H1 (cell line): ENCODE results near the gene TMEM236. TPM values are rescaled to one million over a fixed set of nuclear protein-coding genes. Genes with fewer than 3 reads are reported as not detected.

Experiments
- CTCF ChIA-PET: fragments of 300-600 bp; sonication (Branson Sonifier 250); formaldehyde crosslinking; loops from one replicate; lab custom pipeline; 2021; ENCODE audit not compliant: partially characterized antibody; lab: Charles Lee
- POLR2A ChIA-PET: fragments of 300-600 bp; sonication (Branson Sonifier 250); formaldehyde crosslinking; loops from one replicate; lab custom pipeline; 2021; ENCODE audit warnings: inconsistent platforms; ENCODE audit not compliant: partially characterized antibody; lab: Charles Lee
- DNase-seq, 2 experiments: peaks; one replicate each; pipeline versions ENCODE4 v3.0.0 to v3.0.0-alpha.2; 2010 to 2022; ENCODE audit warnings: low spot score in 2 of 2, low read depth in 1 of 2, mixed read lengths in 1 of 2
- FAIRE-seq: peaks from 2 replicates; lab custom pipeline; 2011; peaks lifted over from hg19 to GRCh38; lab: Jason Lieb, UNC
- H2AFZ ChIP-seq: 2 replicates; pipeline ENCODE4 v1.8.1; 2012; ENCODE audit warnings: low read length, inconsistent platforms
- H2AK5ac ChIP-seq: 2 replicates; pipeline ENCODE4 v1.6.1; 2013; ENCODE audit warnings: low read depth, low read length
- H2BK120ac ChIP-seq: replicated peaks from 2 replicates; pipeline ENCODE3; 2013; ENCODE audit warnings: low read depth, low read length, inconsistent platforms
- H2BK12ac ChIP-seq: 2 replicates; pipeline ENCODE4 v1.6.1; 2013; ENCODE audit warnings: low read depth, low read length
- H2BK15ac ChIP-seq: 2 replicates; pipeline ENCODE4 v1.6.1; 2013; ENCODE audit warnings: low read length
- H2BK20ac ChIP-seq: 2 replicates; pipeline ENCODE4 v1.6.1; 2013; ENCODE audit warnings: low read length
- H2BK5ac ChIP-seq: 2 replicates; pipeline ENCODE4 v1.6.1; 2013; ENCODE audit warnings: low read depth, low read length
- H3K14ac ChIP-seq: 2 replicates; pipeline ENCODE4 v1.6.1; 2013; ENCODE audit warnings: inconsistent platforms; ENCODE audit not compliant: insufficient read length
- H3K18ac ChIP-seq: 2 replicates; pipeline ENCODE4 v1.6.1; 2013; ENCODE audit warnings: low read length; ENCODE audit errors: extremely low read depth
- H3K23ac ChIP-seq: 2 replicates; pipeline ENCODE4 v1.6.1; 2013; ENCODE audit warnings: inconsistent platforms; ENCODE audit not compliant: insufficient read length
- H3K23me2 ChIP-seq: 2 replicates; pipeline ENCODE4 v1.6.1; 2013; ENCODE audit warnings: low read depth, low read length
- H3K27ac ChIP-seq: 2 replicates; pipeline ENCODE4 v1.6.1; 2011; ENCODE audit warnings: low read depth, low read length, inconsistent platforms
- H3K27me3 ChIP-seq, 4 experiments: replicated peaks in 1 of 4; 1 replicate in 1 of 4; 2 replicates in 3 of 4; pipeline versions ENCODE4 v1.6.1 to v1.8.1; 2011 to 2013; ENCODE audit warnings: low read length in 3 of 4, mild to moderate bottlenecking in 3 of 4, inconsistent platforms in 2 of 4, mixed read lengths in 2 of 4, moderate library complexity in 1 of 4; ENCODE audit not compliant: control insufficient read depth in 3 of 4, insufficient read depth in 3 of 4; ENCODE audit errors: extremely low read depth in 1 of 4
- H3K36me3 ChIP-seq, 4 experiments: 2 replicates each; pipeline versions ENCODE4 v1.6.1 to v1.8.1; 2011 to 2013; ENCODE audit warnings: mild to moderate bottlenecking in 4 of 4, low read length in 3 of 4, moderate library complexity in 2 of 4, control low read depth in 1 of 4, inconsistent platforms in 1 of 4; ENCODE audit not compliant: insufficient read depth in 4 of 4, control insufficient read depth in 2 of 4
- H3K4ac ChIP-seq: replicated peaks from 2 replicates; pipeline ENCODE3; 2013; ENCODE audit warnings: low read length, low read depth, mixed read lengths, inconsistent platforms; ENCODE audit not compliant: insufficient read length
- H3K4me1 ChIP-seq, 4 experiments: replicated peaks in 1 of 4; 1 replicate in 1 of 4; 2 replicates in 3 of 4; pipeline versions ENCODE4 v1.6.1 to v1.8.1; 2011 to 2013; ENCODE audit warnings: low read length in 3 of 4, inconsistent platforms in 2 of 4, mixed read lengths in 1 of 4; ENCODE audit not compliant: insufficient read depth in 4 of 4, control insufficient read depth in 3 of 4
- H3K4me2 ChIP-seq, 2 experiments: 2 replicates each; pipeline versions ENCODE4 v1.6.1 to v1.8.1; 2011 to 2013; ENCODE audit warnings: low read depth in 2 of 2, low read length in 2 of 2, control low read depth in 1 of 2, inconsistent platforms in 1 of 2, mild to moderate bottlenecking in 1 of 2; ENCODE audit not compliant: insufficient read depth in 1 of 2
- H3K4me3 ChIP-seq, 4 experiments: fragments of 200-600, 300-600 bp in 1 of 4; sonication (generic), shearing (Covaris generic), sonication (Bioruptor Twin) in 1 of 4; 2 replicates each; pipeline versions ENCODE4 v1.5.1 to v1.8.1; 2011 to 2016; ENCODE audit warnings: low read length in 4 of 4, low read depth in 3 of 4, control low read depth in 2 of 4, inconsistent platforms in 2 of 4, mild to moderate bottlenecking in 2 of 4, mixed read lengths in 1 of 4, moderate library complexity in 1 of 4; ENCODE audit not compliant: insufficient read depth in 2 of 4; ENCODE audit errors: extremely low read depth in 1 of 4
- H3K56ac ChIP-seq: replicated peaks from 2 replicates; pipeline ENCODE3; 2013; ENCODE audit warnings: low read depth, mild to moderate bottlenecking, mixed read lengths, low read length, inconsistent platforms; ENCODE audit not compliant: insufficient read length
- H3K79me1 ChIP-seq: 2 replicates; pipeline ENCODE4 v1.6.1; 2013; ENCODE audit warnings: low read depth, low read length, control low read depth
- H3K79me2 ChIP-seq, 2 experiments: 2 replicates each; pipeline versions ENCODE4 v1.6.1 to v1.8.1; 2012 to 2013; ENCODE audit warnings: low read length in 2 of 2, mild to moderate bottlenecking in 2 of 2, inconsistent platforms in 1 of 2; ENCODE audit not compliant: insufficient read depth in 2 of 2, control insufficient read depth in 1 of 2
- H3K9ac ChIP-seq, 4 experiments: replicated peaks in 1 of 4; 1 replicate in 1 of 4; 2 replicates in 3 of 4; pipeline versions ENCODE4 v1.6.1 to v1.8.1; 2011 to 2013; ENCODE audit warnings: low read depth in 3 of 4, low read length in 3 of 4, control low read depth in 2 of 4, mild to moderate bottlenecking in 2 of 4, moderate library complexity in 2 of 4, inconsistent platforms in 1 of 4; ENCODE audit errors: extremely low read depth in 1 of 4
- H3K9me3 ChIP-seq, 2 experiments: 2 replicates each; pipeline versions ENCODE4 v1.6.1 to v1.8.1; 2012 to 2013; ENCODE audit warnings: mild to moderate bottlenecking in 2 of 2, moderate library complexity in 2 of 2, control low read depth in 1 of 2, inconsistent platforms in 1 of 2, low read depth in 1 of 2, low read length in 1 of 2, mixed read lengths in 1 of 2; ENCODE audit not compliant: insufficient read depth in 2 of 2
- H4K20me1 ChIP-seq, 2 experiments: replicated peaks in 1 of 2; 2 replicates each; pipeline versions ENCODE3 to v1.8.1; 2011 to 2013; ENCODE audit warnings: inconsistent platforms in 2 of 2, low read length in 2 of 2, mild to moderate bottlenecking in 1 of 2; ENCODE audit not compliant: insufficient read depth in 2 of 2, control insufficient read depth in 1 of 2
- H4K5ac ChIP-seq: 2 replicates; pipeline ENCODE4 v1.6.1; 2013; ENCODE audit warnings: low read length, low read depth, mixed read lengths, inconsistent platforms; ENCODE audit not compliant: insufficient read length
- H4K8ac ChIP-seq: 2 replicates; pipeline ENCODE4 v1.8.0; 2013; ENCODE audit warnings: mild to moderate bottlenecking, moderate library complexity, low read length, inconsistent platforms; ENCODE audit not compliant: insufficient read depth; ENCODE audit errors: extremely low read depth
- H4K91ac ChIP-seq: replicated peaks from 2 replicates; pipeline ENCODE3; 2013; ENCODE audit warnings: low read length, mixed read lengths, inconsistent platforms; ENCODE audit not compliant: insufficient read length
- FOSL1 ChIP-seq: IDR thresholded peaks from 2 replicates; pipeline ENCODE4 v1.6.1; 2011; ENCODE audit warnings: mild to moderate bottlenecking, low read depth, low read length, moderate library complexity; ENCODE audit not compliant: insufficient read depth
- HDAC2 ChIP-seq, 2 experiments: fragments of 300-600 bp in 1 of 2; sonication (generic) in 1 of 2; IDR thresholded peaks; 2 replicates each; pipeline ENCODE4 v1.6.1; 2011 to 2012; ENCODE audit warnings: low read depth in 2 of 2, low read length in 2 of 2, mild to moderate bottlenecking in 2 of 2, moderate library complexity in 2 of 2, borderline replicate concordance in 1 of 2, inconsistent platforms in 1 of 2
- JUND ChIP-seq: IDR thresholded peaks from 2 replicates; pipeline ENCODE4 v1.6.1; 2011; ENCODE audit warnings: mild to moderate bottlenecking, improper control_type of control experiment, low read length
- MAFK ChIP-seq: IDR thresholded peaks from 2 replicates; pipeline ENCODE4 v1.6.1; 2012; ENCODE audit warnings: low read depth, mild to moderate bottlenecking, improper control_type of control experiment, low read length
- NRF1 ChIP-seq: IDR thresholded peaks from 2 replicates; pipeline ENCODE4 v1.6.1; 2011; ENCODE audit warnings: mild to moderate bottlenecking, low read depth, low read length, improper control_type of control experiment
- SRF ChIP-seq: IDR thresholded peaks from 2 replicates; pipeline ENCODE4 v1.6.1; 2011; ENCODE audit warnings: mild to moderate bottlenecking, low read depth, low read length, moderate library complexity
- TEAD4 ChIP-seq: IDR thresholded peaks from 2 replicates; pipeline ENCODE4 v1.6.1; 2012; ENCODE audit warnings: low read depth, low read length, inconsistent platforms, mixed read lengths
- YY1 ChIP-seq: IDR thresholded peaks from 2 replicates; pipeline ENCODE4 v1.6.1; 2011; ENCODE audit warnings: low read depth, mild to moderate bottlenecking, low read length
- WGBS, 2 experiments: shearing (Covaris generic) in 1 of 2; methylation state at CpG; one replicate each; pipeline versions ENCODE4 v1.1.6 to v1.1.7; 2013 to 2015; ENCODE audit warnings: low lambda C conversion rate in 2 of 2, mixed read lengths in 2 of 2, inconsistent platforms in 1 of 2, low coverage in 1 of 2, missing lambda C conversion rate in 1 of 2; ENCODE audit not compliant: insufficient replicate concordance in 2 of 2, insufficient coverage in 1 of 2, insufficient read length in 1 of 2; ENCODE audit errors: extremely low coverage in 1 of 2, missing lambda C conversion rate in 1 of 2; 5-methylcytosine and 5-hydroxymethylcytosine counted together
- polyA plus RNA-seq, 7 experiments: library from polyadenylated mRNA; depleted of rRNA in 3 of 7; stranded (reverse) in 5 of 7; unstranded in 2 of 7; fragments of >200 nt in 5 of 7; fragments of 200-250 nt in 2 of 7; gene quantifications; 1 replicate in 5 of 7; 2 replicates in 1 of 7; 4 replicates in 1 of 7; pipeline versions ENCODE4 v1.2.1 to v1.2.3, GENCODE V29; 2011 to 2013; ENCODE audit warnings: missing spikeins in 2 of 7, mixed read lengths in 2 of 7
- total RNA-seq: library from RNA; stranded (reverse); fragmentation: NEBNext Ultra II Directional; extraction: Animal tissue kit (Norgen Biotek cat#: 25700); gene quantifications from 2 replicates; pipeline ENCODE4 v1.2.1, GENCODE V29; 2021

The TMEM236 gene
- total and polyA plus RNA-seq, 2 of the 8 experiments (the other 6 are each of a cell fraction or from before 2014, with no cell fraction given) = 0.02 to 0.07 TPM

- no peak overlapping the region for H3K27ac ChIP-seq
- FAIRE-seq = no peak
Measured at GRCh38 chr10:17802976-17803375, 51.0 kb downstream of the TMEM236 start.

More at GRCh38 chr10:17802976-17803375, 51.0 kb downstream of the TMEM236 start:
- H3K36me3 ChIP-seq = no peaks in the 10 kb centered on the region
- H2BK12ac ChIP-seq = no peak overlapping the region
- H3K79me1 ChIP-seq = no peaks in the 10 kb centered on the region
- no peak overlapping the region for H4K8ac ChIP-seq
- no peak overlapping the region for H2BK20ac ChIP-seq
- H2BK120ac ChIP-seq = no peak overlapping the region
- TF ChIP-seq YY1 (no peak), TEAD4 (no peak), MAFK (no peak), SRF (no peak), NRF1 (no peak), FOSL1 (no peak), JUND (no peak), HDAC2 (IDR thresholded peaks at IDR 0.05; ENCODE audit: borderline replicate concordance in 1 of 2, low read depth in 2 of 2, low read length in 2 of 2) (no peak)
- TF ChIP-seq, all 59 proteins: peak for 0
- H3K14ac ChIP-seq = no peak overlapping the region
- no peak overlapping the region for H3K9ac ChIP-seq
- H2BK5ac ChIP-seq = no peak overlapping the region
- H3K4me1 ChIP-seq = no peaks in the 10 kb centered on the region
- no peaks in the 10 kb centered on the region for H3K27me3 ChIP-seq
- WGBS, 2 experiments = 75% methylated on average over 1 of the region's 1 CpG; no CpG with 5 or more reads in 1 of the 2 experiments
- no peak overlapping the region for H4K91ac ChIP-seq
- H3K23me2 ChIP-seq = peaks cover 2% of the 10 kb centered on the region; the same call in 1 of the 2 replicates
- ChIA-PET CTCF (interaction anchor here (0.6 to 1.2 kb wide), 3 partner anchors 17 to 598 kb away, joined by 3 to 5 read pairs (median 3); no protein-coding TSS in a partner anchor), POLR2A (no interaction called here)
- no peak overlapping the region for H4K5ac ChIP-seq
- H3K4me3 ChIP-seq = no peak overlapping the region
- H3K79me2 ChIP-seq = no peaks in the 10 kb centered on the region
- no peak overlapping the region for H2AFZ ChIP-seq
- H3K23ac ChIP-seq = no peak overlapping the region
- no peak for DNase-seq
- H4K20me1 ChIP-seq = peaks cover 0 to 2% of the 10 kb centered on the region in 2 experiments
- H3K9me3 ChIP-seq = no peaks in the 10 kb centered on the region
- H3K4me2 ChIP-seq = no peak overlapping the region
- H3K4ac ChIP-seq = no peak overlapping the region
- H3K18ac ChIP-seq = no peak overlapping the region
- H3K56ac ChIP-seq = no peak overlapping the region
- no peak overlapping the region for H2AK5ac ChIP-seq
- H2BK15ac ChIP-seq = no peak overlapping the region
